K562 (cell line): ENCODE measurements around the gene MGST2. TPM values are rescaled to one million over a fixed set of nuclear protein-coding genes. Genes with fewer than 3 reads are reported as not detected.

Source experiments
- ARID1B ChIP-seq: fragments of 450-650 bp; IDR thresholded peaks from 2 replicates; pipeline ENCODE4 v1.6.1; 2016; ENCODE audit warnings: antibody characterized with exemption, mild to moderate bottlenecking, inconsistent platforms
- BCOR ChIP-seq: fragments of 450-650 bp; IDR thresholded peaks from 2 replicates; pipeline ENCODE4 v1.6.1; 2016
- CTCF ChIP-seq, 3 experiments: IDR thresholded peaks in 2 of 3; conservative IDR thresholded peaks in 1 of 3; 2 replicates each; pipeline ENCODE4 v1.5.1; 2011 to 2012; ENCODE audit warnings: low read length in 3 of 3, mild to moderate bottlenecking in 3 of 3, control low read depth in 2 of 3, improper control_type of control experiment in 1 of 3, inconsistent platforms in 1 of 3, low read depth in 1 of 3, mixed read lengths in 1 of 3, moderate library complexity in 1 of 3; ENCODE audit not compliant: insufficient read depth in 2 of 3
- ELK1 ChIP-seq: sonication (generic); formaldehyde crosslinking; IDR thresholded peaks from 2 replicates; pipeline ENCODE4 v1.8.1; 2022; ENCODE audit warnings: missing genetic modification reagents
- HEY1 ChIP-seq: fragments of 250-450 bp; sonication (Bioruptor Pico); IDR thresholded peaks from 2 replicates; pipeline ENCODE4 v1.5.0; 2020; ENCODE audit warnings: mild to moderate bottlenecking, moderate library complexity, borderline replicate concordance
- IRF9 ChIP-seq: fragments of 450-650 bp; IDR thresholded peaks from 2 replicates; pipeline ENCODE4 v1.6.1; 2016; ENCODE audit warnings: missing biosample characterization, missing genetic modification characterization
- LEF1 ChIP-seq: fragments of 450-650 bp; IDR thresholded peaks from 2 replicates; pipeline ENCODE4 v1.6.1; 2016; ENCODE audit warnings: mild to moderate bottlenecking
- MGA ChIP-seq: fragments of 450-650 bp; IDR thresholded peaks from 2 replicates; pipeline ENCODE4 v1.6.1; 2016; ENCODE audit warnings: mild to moderate bottlenecking, moderate library complexity
- MTA3 ChIP-seq: fragments of 450-650 bp; formaldehyde crosslinking; IDR thresholded peaks from 2 replicates; pipeline ENCODE4 v1.6.1; 2017; ENCODE audit warnings: mild to moderate bottlenecking, borderline replicate concordance
- PHF21A ChIP-seq: fragments of 450-650 bp; IDR thresholded peaks from 2 replicates; pipeline ENCODE4 v1.6.1; 2017; ENCODE audit warnings: low read depth, borderline replicate concordance
- TSC22D4 ChIP-seq: fragments of 450-650 bp; IDR thresholded peaks from 2 replicates; pipeline ENCODE4 v1.6.1; 2016; ENCODE audit warnings: missing genetic modification characterization, missing biosample characterization, control low read depth
- USF2 ChIP-seq: sonication (generic); formaldehyde crosslinking; IDR thresholded peaks from 2 replicates; pipeline ENCODE4 v1.5.0; 2020; ENCODE audit warnings: missing genetic modification reagents
- ZNF134 ChIP-seq: fragments of 250-450 bp; sonication (Bioruptor Pico); conservative IDR thresholded peaks from 2 replicates; pipeline ENCODE4 v1.4.0; 2020
- polyA plus RNA-seq, 8 experiments: library from polyadenylated mRNA; depleted of rRNA in 4 of 8; stranded (reverse) in 5 of 8; unstranded in 3 of 8; fragments of >200 nt; fragmentation: Nextera tagmentation in 2 of 8; fragmentation: Illumina TruSeq in 1 of 8; extraction: Ambion mirVana in 2 of 8; extraction: Trizol in 1 of 8; gene quantifications; 2 replicates each; pipeline versions ENCODE4 v1.2.1 to v1.2.3, GENCODE V29; 2011 to 2014; ENCODE audit warnings: inconsistent platforms in 1 of 8, missing spikeins in 1 of 8
- total RNA-seq, 7 experiments: library from RNA; depleted of rRNA in 6 of 7; stranded (reverse); fragments of >200 nt in 6 of 7; fragmentation: Illumina TruSeq in 2 of 7; extraction: Trizol in 2 of 7; gene quantifications; 2 replicates each; pipeline versions ENCODE4 v1.2.1 to v1.2.3, GENCODE V29; 2011 to 2021; ENCODE audit warnings: low replicate concordance in 1 of 7

MGST2 gene
- total and polyA plus RNA-seq, 9 of the 15 experiments (the other 6 are each of a cell fraction or from before 2014, with no cell fraction given): 38.7 to 115 (median 84.6) TPM

GRCh38 chr4:139682741-139683151, 17.1 kb downstream of the MGST2 start (continued):
- TF ChIP-seq MGA (0 out of 2 replicates have a peak, but pooled peaks have one; percentile 19), ELK1 (CRISPR knock-in tag) (no peak), IRF9 (tag) (no peak), ARID1B (peak; percentile 32; the same call in 1 of the 2 replicates), BCOR (no peak), HEY1 (CRISPR knock-in tag) (no peak), LEF1 (no peak), TSC22D4 (tag) (no peak), MTA3 (no peak), USF2 (no peak), CTCF (IDR thresholded peaks at IDR 0.05 in 2 of 3, conservative IDR thresholded peaks at IDR 0.05 in 1 of 3; ENCODE audit: insufficient read depth in 2 of 3, low read depth in 1 of 3, low read length in 3 of 3) (no peak), ZNF134 (no peak), PHF21A (no peak)
